Measurements from ENCODE around the gene RAB39A.
"Not testable (repeated sequence)": the region's sequence is repeated elsewhere in the genome, so short reads cannot be mapped to it uniquely, and the experiment has no call there.

RAB39A gene, protein sequence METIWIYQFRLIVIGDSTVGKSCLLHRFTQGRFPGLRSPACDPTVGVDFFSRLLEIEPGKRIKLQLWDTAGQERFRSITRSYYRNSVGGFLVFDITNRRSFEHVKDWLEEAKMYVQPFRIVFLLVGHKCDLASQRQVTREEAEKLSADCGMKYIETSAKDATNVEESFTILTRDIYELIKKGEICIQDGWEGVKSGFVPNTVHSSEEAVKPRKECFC

DNA sequence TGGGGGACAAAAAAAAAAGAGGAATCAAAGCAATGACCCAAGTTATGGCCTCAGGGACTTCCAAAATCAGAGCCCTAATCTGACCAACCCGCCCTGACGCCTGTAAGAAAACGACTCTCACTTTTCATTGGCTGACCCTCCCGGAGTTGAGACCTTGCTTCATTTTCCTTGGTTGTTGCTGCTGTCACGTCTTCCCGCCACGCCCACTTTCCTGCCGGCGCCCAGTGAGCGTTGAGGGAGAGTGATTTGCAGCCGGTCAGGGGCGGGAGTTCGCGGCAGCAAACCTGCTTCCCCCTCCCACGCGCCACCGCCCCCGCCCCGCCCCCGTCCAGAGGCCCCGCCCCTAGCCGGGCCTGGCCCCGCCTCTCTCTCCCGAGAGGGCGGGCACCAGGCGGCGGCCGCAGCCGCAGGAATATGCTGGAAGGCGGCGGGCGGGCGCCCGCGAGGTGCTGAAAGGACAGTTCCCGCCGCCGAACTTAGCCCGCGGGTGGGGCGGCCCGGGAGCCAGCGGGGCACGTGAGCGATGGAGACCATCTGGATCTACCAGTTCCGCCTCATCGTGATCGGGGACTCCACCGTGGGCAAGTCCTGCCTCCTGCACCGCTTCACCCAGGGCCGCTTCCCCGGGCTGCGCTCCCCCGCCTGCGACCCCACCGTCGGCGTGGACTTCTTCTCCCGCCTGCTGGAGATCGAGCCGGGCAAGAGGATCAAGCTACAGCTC, at the start of gene RAB39A:
TSS of gene RAB39A (plus strand) at position 403 of the 721 bp plus-strand sequence. CDS start at position 524, 121 bp downstream.
- peak; percentile 6 for DNase-seq (ENCODE audit: low read depth)

DNA sequence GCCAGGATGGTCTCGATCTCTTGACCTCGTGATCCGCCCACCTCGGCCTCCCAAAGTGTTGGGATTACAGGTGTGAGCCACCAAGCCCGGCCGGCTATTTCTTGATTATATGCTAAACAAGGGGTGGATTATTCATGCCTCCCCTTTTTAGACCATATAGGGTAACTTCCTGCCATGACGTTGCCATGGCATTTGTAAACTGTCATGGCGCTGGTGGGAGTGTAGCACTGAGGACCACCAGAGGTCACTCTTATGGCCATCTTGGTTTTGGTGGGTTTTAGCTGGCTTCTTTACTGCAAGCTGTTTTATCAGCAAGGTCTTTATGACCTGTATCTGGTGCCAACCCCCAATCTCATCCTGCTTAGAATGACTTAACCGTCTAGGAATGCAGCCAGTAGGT, 46.8 kb upstream of the RAB39A start:
- not testable (repeated sequence) for DNase-seq (ENCODE audit: low read depth)

DNA sequence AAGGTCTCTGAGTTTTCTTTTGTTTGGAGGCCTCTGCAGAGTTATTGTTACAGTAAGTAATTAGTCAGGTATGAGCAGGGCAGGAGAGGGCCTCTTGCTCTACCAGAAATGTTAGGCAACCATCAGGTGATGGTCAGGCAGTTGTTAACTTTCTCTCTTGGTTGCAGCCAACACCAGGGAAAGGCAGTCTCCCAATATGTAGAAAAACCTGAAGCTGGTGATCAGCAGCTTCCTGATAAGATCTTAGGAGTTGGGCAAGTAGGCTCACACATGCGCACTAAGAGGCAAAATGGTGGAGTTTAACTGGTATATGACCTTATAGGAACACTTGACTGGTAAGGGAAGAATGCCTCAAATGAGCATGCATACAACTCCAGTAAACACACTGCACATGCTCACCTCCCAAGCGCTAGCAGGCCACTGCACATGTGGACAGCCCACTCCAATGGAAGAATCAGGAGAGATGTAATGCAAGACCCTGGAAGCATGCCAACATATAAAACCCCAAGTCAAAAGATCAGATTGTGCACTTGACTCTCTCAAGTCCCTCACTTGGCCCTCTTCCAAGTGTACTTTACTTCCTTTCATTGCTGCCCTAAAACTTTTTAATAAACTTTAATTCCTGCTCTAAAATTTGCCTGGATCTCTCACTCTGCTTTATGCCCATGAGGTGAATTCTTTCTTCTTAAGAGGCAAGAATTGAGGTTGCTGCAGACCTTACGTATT, 46.0 kb upstream of the RAB39A start:
- no peak for DNase-seq (ENCODE audit: low read depth)

DNA sequence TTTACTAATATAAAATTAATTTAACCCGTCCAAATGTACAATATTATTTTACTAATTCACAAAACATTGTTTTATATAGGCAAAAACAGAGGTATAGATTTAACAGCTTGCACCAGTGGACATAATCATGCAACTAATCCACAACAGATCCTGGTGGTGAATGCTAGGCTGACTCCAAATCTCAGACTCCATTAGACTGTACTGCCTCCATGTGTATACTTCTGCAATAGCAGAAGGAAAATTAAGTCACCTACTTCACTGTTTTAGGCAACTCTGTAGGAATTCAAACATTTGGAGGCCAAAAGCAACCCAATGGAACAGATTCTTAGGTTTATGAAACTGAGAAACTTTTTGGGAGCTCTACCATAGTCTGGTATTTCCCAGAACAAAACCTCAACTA, 30.0 kb upstream of the RAB39A start:
- no peak for DNase-seq (ENCODE audit: low read depth)

DNA sequence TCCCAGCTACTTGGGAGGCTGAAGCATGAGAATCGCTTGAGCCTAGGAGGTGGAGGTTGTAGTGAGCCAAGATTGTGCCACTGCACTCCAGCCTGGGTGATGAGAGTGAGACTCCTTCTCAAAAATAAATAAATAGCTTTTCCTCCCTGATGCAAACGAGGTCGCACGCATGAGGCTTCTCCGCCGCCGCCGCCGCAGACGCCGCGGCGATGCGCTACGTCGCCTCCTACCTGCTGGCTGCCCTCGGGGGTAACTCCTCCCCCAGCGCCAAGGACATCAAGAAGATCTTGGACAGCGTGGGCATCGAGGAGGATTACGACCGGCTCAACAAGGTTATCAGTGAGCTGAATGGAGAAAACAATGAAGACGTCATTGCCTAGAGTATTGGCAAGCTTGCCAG, 20.0 kb upstream of the RAB39A start:
- DNase-seq (ENCODE audit: low read depth): no peak

DNA sequence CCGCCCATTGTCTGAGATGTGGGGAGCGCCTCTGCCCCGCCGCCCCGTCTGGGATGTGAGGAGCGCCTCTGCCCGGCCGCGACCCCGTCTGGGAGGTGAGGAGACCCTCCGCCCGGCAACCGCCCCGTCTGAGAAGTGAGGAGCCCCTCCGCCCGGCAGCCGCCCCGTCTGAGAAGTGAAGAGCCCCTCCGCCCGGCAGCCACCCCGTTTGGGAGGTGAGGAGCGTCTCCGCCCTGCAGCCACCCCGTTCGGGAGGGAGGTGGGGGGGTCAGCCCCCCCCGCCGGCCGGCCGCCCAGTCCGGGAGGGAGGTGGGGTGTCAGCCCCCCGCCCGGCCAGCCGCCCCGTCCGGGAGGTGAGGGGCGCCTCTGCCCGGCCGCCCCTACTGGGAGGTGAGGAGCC, 15.8 kb upstream of the RAB39A start:
- not testable (repeated sequence) for DNase-seq (ENCODE audit: low read depth)

DNA sequence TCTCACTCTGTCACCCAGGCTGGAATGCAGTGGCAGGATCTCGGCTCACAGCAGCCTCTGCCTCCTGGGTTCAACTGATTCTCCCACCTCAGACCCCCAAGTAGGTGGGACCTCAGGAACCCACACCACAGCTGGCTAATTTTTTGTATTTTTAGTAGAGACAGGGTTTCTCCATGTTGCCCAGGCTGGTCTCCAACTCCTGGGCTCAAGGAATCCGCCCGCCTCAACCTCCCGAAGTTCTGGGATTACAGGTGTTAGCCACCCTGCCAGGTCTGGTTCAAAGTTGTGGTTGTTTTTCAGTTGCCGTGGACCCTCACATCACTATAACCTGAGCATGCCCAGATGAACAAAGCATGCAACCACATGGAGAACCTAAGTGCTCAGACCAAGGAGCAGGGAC, 13.0 kb upstream of the RAB39A start:
- DNase-seq (ENCODE audit: low read depth): no peak

DNA sequence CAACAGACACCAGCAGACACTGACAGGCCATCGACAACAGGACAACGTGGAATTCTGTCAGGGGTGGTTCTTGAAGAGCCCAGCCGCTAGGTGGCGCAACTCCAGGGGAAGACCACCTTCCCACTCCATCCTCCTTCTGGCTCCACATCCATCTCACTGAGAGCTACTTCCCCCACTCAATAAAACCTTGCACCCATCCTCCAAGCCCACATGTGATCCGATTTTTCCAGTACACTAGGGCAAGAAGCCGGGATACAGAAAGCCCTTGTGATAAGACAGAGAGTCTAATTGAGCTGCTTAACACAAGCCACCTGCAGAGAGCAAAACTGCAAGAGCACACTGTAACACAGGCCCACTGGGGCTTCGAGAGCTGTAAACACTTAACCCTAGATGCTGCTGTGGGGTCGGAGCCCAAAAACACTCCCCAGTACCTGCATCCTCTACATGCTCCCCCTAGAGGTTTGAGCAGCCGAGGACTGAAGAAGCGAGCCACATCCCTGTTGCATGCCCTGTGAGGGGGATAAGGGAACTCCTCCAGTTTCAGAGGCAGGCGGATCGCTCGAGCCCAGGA, 11.5 kb upstream of the RAB39A start:
- no peak for DNase-seq (ENCODE audit: low read depth)

DNA sequence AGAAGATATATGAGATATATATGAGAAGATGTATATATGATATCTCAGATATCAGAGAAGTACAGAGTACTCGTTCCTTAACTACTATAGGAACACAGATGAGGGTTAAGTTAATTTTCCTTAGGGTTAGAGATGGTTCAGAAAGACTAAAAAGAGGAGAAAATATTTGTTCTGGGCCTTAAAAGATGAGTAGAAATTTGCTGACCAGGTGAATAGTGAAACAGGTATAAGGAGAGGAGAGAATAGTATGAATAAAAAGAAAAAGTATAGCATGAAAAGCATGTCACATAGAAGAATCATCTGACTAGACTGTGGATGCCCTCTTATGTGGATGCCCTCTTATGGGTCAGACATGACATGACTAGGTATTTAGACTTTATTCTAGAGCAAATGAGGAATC, 6.3 kb upstream of the RAB39A start:
- DNase-seq (ENCODE audit: low read depth): no peak

DNA sequence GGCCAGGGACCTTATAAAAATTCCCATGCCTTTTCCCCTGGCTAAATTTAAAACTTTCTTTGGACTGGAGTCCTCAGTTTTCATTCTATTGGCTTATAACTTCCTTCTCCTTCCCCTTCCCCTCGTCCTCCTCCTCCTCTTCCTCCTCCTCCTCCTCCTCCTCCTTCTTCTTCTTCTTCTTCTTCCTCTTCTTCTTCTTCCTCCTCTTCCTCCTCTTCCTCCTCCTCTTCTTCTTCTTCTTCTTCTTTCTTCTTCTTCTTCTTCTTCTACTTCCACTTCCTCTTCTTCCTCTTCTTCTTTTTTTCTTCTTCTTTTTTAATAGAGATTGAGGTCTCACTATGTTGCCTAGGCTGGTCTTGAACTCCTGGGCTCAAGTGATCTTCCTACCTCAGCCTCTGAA, 4.7 kb upstream of the RAB39A start:
- not testable (repeated sequence) for DNase-seq (ENCODE audit: low read depth)

DNA sequence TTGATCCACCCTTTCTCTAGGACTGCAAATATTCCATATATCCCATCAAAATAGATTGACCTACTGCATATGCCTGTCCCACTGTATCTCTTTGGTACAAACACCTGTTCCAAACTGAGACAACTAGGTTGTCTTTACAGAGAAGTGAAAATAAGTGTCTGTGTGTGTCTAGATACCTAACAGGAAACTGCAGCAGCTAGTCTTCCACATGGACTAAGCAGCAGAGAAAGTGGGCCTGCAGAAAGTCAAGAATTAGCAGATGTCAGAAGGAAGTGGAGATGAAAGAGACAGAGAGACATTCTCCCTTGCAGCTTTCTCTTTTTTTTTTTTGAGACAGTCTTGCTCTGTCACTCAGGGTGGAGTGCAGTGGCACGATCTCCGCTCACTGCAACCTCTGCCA, 3.9 kb upstream of the RAB39A start:
- DNase-seq (ENCODE audit: low read depth): no peak

DNA sequence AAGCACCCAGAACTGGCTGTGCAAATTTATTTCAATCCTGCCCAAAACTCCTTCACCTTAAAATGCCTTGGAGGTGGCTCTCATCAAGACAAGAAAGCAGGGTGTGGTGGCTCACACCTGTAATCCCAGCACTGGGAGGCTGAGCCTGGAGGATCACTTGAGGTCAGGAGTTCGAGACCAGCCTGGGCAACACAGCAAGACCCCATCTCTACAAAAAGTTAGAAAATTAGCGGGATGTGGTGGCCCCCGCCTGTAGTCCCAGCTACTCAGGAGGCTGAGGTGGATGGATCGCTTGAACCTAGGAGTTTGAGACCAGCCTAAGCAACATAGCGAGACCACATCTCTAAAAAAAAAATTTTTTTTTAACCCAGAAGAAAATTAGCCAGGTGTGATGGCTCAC, 689 bp upstream of the RAB39A start:
- DNase-seq (ENCODE audit: low read depth): no peak

DNA sequence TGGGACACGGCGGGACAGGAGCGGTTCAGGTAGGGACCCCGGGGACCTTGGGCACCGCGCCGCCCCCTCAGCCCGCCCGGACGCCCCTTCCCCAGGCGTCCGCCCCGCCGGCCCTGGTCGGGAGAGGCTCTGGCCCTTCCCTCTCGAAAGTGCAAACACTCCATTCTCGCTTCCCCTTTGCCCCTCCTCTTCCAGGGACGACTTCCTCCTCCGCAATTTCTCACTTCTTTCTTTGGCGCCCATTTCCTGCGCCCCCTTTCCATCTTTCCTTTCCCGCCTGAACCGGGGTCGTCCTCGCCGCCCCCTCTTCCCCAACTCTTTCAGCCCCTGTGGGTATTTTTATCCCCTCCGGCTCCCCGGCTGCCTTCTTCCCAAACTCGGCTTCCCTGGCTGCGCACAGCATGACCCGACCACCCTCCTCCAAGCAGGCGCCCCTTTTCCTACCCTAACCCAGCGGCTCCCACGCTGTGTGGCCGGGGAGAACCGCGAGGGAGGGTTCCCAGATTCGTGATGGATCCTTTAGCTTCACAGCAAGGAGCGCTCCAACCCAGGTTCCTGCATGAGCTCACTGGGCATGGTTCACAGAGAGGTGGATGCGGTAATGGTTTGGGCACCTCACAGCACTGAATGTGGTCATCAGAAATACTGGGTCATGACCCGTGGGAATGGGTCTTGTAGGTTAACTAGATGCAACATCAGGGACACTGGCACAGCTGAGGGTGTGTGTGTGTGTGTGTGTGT, 689 bp downstream of the RAB39A start:
- no peak for DNase-seq (ENCODE audit: low read depth)

DNA sequence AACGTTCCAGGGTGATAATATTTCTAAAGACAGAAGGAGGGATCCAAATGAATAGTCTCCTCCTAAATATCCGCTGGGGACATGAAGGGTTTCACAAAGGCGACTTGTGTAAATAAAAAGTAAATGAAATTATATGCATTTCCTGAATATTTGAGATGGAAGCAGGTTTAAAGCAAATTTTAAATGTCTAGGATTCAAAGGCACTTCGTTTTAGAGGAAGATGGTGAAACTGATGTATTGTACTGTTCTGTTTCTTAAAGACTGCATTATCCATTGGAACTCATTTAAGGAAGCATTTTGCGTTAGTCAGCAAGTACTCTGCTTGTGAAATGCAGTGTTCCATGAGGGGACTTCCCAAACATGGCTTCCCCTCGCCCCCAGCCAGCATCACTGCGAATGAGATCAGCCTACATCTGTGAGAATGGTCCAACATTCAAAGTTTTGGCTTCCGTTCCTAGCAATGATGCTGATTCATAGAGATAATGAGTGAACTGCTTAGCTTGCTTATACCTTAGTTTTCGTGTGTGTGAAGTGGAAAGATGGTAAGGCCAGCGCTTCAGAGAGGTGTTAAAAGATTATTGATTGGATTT, 1.5 kb downstream of the RAB39A start:
- no peak for DNase-seq (ENCODE audit: low read depth)

DNA sequence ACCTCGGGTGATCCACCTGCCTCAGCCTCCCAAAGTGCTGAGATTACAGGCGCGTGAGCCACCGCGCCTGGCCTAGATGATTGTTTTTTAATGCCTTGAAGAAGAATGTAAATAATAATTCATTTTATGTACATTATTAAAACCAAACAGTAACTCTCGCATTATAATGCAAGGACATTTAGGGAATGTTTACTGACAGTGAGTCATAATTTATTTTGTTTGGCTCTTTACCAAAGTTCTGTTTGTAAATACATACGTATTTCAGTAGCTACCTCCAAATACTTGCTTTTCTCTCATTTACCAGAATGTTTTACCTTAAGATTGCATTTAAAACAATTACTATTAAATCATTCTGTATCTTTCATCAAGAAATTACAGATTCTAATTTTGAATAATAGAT, 3.0 kb downstream of the RAB39A start:
- DNase-seq (ENCODE audit: low read depth): no peak

DNA sequence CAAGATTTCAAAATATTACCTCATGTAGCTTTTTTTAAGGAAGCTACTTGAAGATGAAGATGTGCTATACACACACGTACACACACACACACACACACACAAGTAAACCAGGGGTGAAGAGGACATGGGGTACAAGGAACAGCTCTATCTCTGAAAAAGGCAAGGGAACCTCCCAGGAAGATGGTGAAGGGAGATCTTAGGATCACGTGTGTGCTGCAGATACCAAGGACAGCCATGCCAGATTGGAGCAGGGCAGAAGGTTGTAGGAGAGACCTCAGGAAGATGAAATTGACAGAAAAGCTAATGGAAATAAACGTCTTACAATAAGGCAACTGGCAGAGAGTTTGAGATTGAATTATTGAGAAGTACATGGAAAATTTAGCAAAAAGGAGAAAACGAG, 19.7 kb downstream of the RAB39A start:
- DNase-seq (ENCODE audit: low read depth): no peak

DNA sequence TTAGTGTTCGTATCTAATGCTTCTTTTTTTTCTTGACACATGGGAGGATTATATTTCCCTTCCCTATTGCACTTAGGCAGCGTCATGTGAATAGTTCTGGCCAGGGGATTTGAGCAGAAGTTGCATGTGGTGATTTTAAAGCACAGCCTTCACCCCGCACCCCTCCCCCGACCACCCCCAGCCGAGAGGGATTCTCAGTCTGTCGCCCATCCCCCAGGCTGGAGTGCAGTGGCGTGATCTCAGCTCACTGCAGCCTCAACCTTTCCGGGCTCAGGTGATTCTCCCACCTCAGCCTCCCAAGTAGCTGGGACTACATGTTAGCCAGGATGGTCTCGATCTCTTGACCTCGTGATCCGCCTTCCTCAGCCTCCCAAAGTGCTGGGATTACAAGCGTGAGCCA, 20.1 kb downstream of the RAB39A start:
- DNase-seq (ENCODE audit: low read depth): not testable (repeated sequence)

DNA sequence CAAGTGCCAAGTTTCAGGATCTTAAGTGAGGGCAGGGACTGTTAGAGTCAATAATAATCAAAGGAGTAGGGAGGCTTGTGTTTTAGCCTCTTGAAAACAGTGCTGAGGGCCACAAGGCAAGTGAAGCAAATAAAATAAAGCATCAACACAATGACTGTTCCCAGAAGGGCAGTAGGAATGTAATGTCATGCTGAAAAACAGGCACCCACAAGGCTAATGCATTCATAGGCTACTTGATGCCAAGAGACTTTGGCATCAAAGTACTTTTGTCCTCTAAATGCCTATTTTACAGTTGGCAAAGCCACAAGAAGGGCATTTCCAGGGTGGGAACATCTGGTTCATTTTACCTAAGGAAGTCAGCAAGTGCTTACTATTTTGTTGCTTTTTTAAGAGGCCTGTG, 22.9 kb downstream of the RAB39A start:
- DNase-seq (ENCODE audit: low read depth): no peak

DNA sequence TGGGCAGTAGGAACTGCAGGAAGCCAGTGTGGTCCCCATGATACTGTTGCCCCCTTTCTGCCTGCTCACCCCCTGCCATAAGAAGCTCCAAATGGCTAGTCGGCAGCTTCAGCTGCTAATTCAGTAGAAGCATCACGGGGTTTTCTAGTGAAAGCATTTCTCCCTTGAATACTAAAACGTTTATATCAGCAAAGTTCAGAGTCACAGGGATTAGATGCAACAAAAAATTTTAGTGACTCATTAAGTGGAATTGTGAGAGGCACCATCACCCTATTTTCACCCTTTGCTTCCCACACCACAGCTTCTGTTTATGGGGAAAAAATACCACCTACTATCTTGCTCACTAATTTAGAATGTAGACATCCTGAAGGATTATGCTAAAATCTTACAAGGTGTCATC, 25.2 kb downstream of the RAB39A start:
- no peak for DNase-seq (ENCODE audit: low read depth)

DNA sequence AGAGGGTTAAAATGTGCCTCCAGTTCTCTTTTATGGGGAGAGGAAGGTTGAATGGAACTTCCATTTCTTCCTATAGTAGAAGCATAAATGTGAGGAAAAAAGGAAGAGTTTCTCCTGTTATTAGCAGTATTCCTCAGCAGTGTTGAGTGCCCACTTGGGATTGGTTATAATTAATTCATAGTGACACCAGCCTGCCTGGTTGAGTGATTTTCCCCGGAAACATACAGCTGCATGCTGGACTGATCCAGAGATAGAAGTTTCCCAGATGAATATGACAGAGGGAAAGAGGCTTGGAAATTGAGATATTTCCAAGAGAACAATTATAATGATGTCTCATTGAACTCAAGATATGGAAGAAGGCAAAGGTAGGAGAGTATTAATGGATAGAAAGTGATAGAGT, 28.3 kb downstream of the RAB39A start:
- no peak for DNase-seq (ENCODE audit: low read depth)

DNA sequence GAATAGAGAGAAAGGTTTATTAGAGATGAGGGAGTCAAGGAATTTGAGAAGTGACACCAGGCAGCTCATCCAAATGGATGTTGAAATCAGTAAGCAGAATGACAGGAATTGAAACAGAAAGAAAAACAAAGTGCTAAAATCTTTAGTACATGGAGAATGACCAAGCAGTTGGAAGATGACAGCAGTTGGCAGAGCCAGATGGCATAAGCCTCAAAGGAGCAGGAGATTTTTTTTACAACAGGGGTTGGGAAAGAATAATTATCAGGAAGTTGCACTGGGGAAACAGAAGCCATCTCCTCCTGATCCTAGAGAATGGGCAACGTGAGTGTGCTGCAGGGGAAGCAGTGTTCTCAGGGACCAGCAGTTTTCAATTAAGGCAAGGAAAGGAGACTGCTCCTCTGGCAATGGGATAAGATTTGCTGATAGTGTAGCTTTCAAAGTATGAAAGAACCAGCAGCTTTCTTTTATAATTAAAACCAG, 28.9 kb downstream of the RAB39A start:
- DNase-seq (ENCODE audit: low read depth): no peak

DNA sequence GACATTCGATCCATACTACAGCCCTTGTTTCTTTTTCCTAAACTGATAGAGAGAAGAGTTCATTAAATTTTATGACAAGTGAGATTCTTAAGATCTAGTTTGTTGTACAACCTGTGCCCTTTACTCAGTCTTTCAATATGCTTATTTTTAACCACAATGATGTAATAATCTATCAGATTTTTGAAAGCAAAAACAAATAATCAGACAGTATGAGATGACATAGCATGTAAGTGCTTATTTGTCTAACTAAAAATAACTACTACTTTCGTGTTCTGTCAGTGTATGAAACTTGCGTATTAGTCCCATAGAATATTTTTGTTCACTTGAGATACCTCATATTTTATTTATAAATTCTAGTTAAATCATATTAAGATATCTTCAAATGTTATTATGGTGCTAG, 33.2 kb downstream of the RAB39A start:
- DNase-seq (ENCODE audit: low read depth): no peak

Data from stimulated activated CD8-positive, alpha-beta memory T cell treated with anti-CD3 and anti-CD28 coated beads, Interleukin-15, amount 100 ng/mL, for 1 hour (primary cell).